CD4-positive, alpha-beta T cell treated with Interleukin-4 for 4 hours (primary cell): ENCODE measurements around the gene AFAP1.

Experiments
- DNase-seq: peaks from one replicate; pipeline ENCODE4 v3.0.0-alpha.2; 2020

Gene AFAP1

GRCh38 chr4:7839856-7840255 is 99.8 kb downstream of the AFAP1 start:
- no peak for DNase-seq

- DNase-seq, result no peak
Observed at GRCh38 chr4:7838136-7838782, 101.4 kb downstream of the AFAP1 start.

GRCh38 chr4:7837597-7838135 is 102.0 kb downstream of the AFAP1 start:
- DNase-seq, result no peak

- no peak for DNase-seq
Observed at GRCh38 chr4:7831858-7832730, 107.6 kb downstream of the AFAP1 start.

GRCh38 chr4:7831330-7831729 is 108.3 kb downstream of the AFAP1 start:
- peak; percentile 77 for DNase-seq

- DNase-seq, result no peak
Observed at GRCh38 chr4:7830747-7831146, 108.9 kb downstream of the AFAP1 start.

GRCh38 chr4:7829652-7830580 is 109.7 kb downstream of the AFAP1 start:
- no peak for DNase-seq

GRCh38 chr4:7828793-7829301 is 110.8 kb downstream of the AFAP1 start:
- peak; percentile 30 for DNase-seq

GRCh38 chr4:7828011-7828720 is 111.5 kb downstream of the AFAP1 start:
- DNase-seq, result peak; percentile 92

GRCh38 chr4:7827566-7827965 is 112.1 kb downstream of the AFAP1 start:
- no peak for DNase-seq

- no peak for DNase-seq
Observed at GRCh38 chr4:7826909-7827306, 112.8 kb downstream of the AFAP1 start.

GRCh38 chr4:7826176-7826908 is 113.3 kb downstream of the AFAP1 start:
- DNase-seq, result no peak

- DNase-seq, result no peak
Observed at GRCh38 chr4:7824218-7824617, 115.4 kb downstream of the AFAP1 start.

- no peak for DNase-seq
Observed at GRCh38 chr4:7823416-7823824, 116.2 kb downstream of the AFAP1 start.

GRCh38 chr4:7822877-7823276 is 116.8 kb downstream of the AFAP1 start:
- DNase-seq, result no peak

- no peak for DNase-seq
Observed at GRCh38 chr4:7822137-7822505, 117.5 kb downstream of the AFAP1 start.

- no peak for DNase-seq
Observed at GRCh38 chr4:7821245-7822136, 118.2 kb downstream of the AFAP1 start.

GRCh38 chr4:7820031-7820818 is 119.4 kb downstream of the AFAP1 start:
- no peak for DNase-seq

- DNase-seq, result no peak
Observed at GRCh38 chr4:7819446-7819845, 120.2 kb downstream of the AFAP1 start.
